Tibial artery (tissue), 4 donors: ENCODE results near the gene IFT81.

Experiments
- DNase-seq, 2 donors: peaks; one replicate each; pipeline ENCODE4 v3.0.0-alpha.2; 2019
- H3K27ac ChIP-seq, 2 donors: fragments of 200-600 bp; sonication (generic) in 1 of 2; 1 replicate in 1 of 2; 2 replicates in 1 of 2; pipeline ENCODE4 v1.5.1; 2018 to 2019; ENCODE audit warnings: mild to moderate bottlenecking in 1 of 2
- H3K27me3 ChIP-seq, 2 donors: fragments of 200-600 bp; sonication (generic) in 1 of 2; one replicate each; pipeline versions ENCODE4 v1.5.1 to v1.6.0; 2016 to 2019
- H3K36me3 ChIP-seq, 3 donors: fragments of 200-600 bp; sonication (generic) in 2 of 3; one replicate each; pipeline ENCODE4 v1.5.1; 2016 to 2019; ENCODE audit warnings: mild to moderate bottlenecking in 2 of 3
- H3K4me1 ChIP-seq, 4 donors: fragments of 200-600 bp; sonication (generic) in 2 of 4; 1 replicate in 3 of 4; 2 replicates in 1 of 4; pipeline ENCODE4 v1.5.1; 2016 to 2019
- H3K4me3 ChIP-seq, 2 donors: fragments of 200-600 bp; sonication (generic) in 1 of 2; 1 replicate in 1 of 2; 2 replicates in 1 of 2; pipeline ENCODE4 v1.5.1; 2018 to 2019; ENCODE audit warnings: mild to moderate bottlenecking in 2 of 2
- H3K9me3 ChIP-seq, 3 donors: fragments of 200-600 bp; sonication (generic) in 1 of 3; one replicate each; pipeline ENCODE4 v1.5.1; 2016 to 2019
- CTCF ChIP-seq, 2 experiments: fragments of 200-600 bp in 1 of 2; fragments of 450-650 bp in 1 of 2; IDR thresholded peaks; one replicate each; pipeline ENCODE4 v1.5.1; 2017 to 2019; ENCODE audit warnings: antibody characterized with exemption in 2 of 2, mild to moderate bottlenecking in 1 of 2, moderate library complexity in 1 of 2
- intact Hi-C: fragments of 100-400 bp; cut with DNase I; formaldehyde crosslinking; loops from one replicate; pipeline ENCODE4 v1.15.0; 2023; ENCODE audit warnings: low total_unique reads

Gene IFT81

GRCh38 chr12:110245369-110245772 is 121.2 kb downstream of the IFT81 start:
- Histone ChIP-seq H3K4me3 (no peak overlapping the region), H3K27me3 (no peaks in the 10 kb centered on the region), H3K36me3 (no peaks in the 10 kb centered on the region), H3K27ac (peak overlapping the region; percentile 83 to 91), H3K9me3 (no peaks in the 10 kb centered on the region), H3K4me1 (peaks cover 0 to 49% (median 40%) of the 10 kb centered on the region in 4 donors)
- DNase-seq = no peak
- intact Hi-C loops = no loop called here
- no peak for TF ChIP-seq CTCF (IDR thresholded peaks at IDR 0.05)

DNA sequence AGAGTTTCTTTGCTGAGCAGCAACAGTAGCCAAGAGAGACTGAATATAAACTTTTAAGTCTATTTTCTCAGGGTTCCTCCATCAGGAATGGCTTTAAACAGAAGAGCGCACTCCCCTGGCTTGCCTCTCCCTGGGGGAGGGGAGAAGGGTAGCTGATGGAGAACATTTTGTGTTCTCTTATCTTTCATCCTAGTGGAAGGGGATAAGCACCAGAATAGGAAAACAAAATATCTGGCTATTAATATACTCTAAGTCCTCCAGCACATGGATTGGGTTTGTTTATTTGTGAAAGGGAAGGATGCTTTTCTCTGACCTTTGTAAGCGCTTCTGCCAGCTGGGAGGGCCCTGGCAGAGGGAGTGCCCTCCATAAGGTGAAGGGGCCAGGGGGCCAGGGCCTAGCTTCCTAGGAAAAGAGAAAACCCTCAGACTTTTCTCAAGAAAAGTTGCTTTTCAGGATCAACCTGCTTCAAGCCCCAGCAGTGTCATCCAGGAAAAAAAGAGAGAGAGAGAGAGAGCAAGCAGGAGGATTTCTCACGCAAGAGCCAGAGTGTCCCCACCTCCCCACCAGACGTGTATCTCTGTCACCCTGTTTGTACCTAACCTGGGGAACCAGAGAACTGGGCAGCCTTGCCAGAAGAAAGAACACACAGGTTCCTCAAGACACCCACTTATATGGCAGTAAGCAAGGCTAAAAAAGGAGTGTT is 122.6 kb downstream of the IFT81 start:
- H3K4me3 ChIP-seq = no peak overlapping the region
- DNase-seq = no peak
- no peak for TF ChIP-seq CTCF (IDR thresholded peaks at IDR 0.05)
- no peaks in the 10 kb centered on the region for H3K36me3 ChIP-seq
- intact Hi-C loops = no loop called here
- H3K27ac ChIP-seq = peak overlapping the region; percentile 83 to 91
- peaks cover 0 to 63% (median 43%) of the 10 kb centered on the region in 4 donors for H3K4me1 ChIP-seq
- H3K27me3 ChIP-seq = no peaks in the 10 kb centered on the region
- H3K9me3 ChIP-seq = no peaks in the 10 kb centered on the region

- TF ChIP-seq CTCF (IDR thresholded peaks at IDR 0.05) = no peak
- Histone ChIP-seq H3K9me3 (no peaks in the 10 kb centered on the region), H3K4me3 (no peak overlapping the region), H3K27ac (peak overlapping the region; percentile 83 to 91), H3K4me1 (peaks cover 0 to 70% (median 44%) of the 10 kb centered on the region in 4 donors), H3K27me3 (no peaks in the 10 kb centered on the region), H3K36me3 (no peaks in the 10 kb centered on the region)
- intact Hi-C loops = no loop called here
- DNase-seq = peak in 1 of 2 donors; percentile 74
These were observed 123.4 kb downstream of the IFT81 start for GRCh38 chr12:110247340-110248095.

DNA sequence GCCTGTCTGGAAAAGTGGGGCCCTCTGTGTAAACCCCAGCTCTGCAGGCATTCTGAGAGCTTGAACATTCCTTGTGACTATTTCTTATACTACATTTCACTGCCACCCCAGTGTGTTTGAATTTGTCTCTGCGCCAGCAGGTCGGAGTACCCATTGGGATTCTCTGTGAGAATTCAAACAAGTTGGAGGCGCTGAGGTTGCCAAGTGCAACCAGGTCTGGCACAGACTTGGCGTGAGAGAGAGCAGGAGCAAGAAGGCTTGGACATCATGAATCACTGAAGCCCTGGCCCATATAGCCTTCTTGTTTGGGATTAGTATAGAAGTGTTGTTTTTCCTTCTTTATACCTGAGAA is 123.9 kb downstream of the IFT81 start:
- intact Hi-C loops = no loop called here
- Histone ChIP-seq H3K27ac (peak overlapping the region; percentile 83 to 91), H3K36me3 (no peaks in the 10 kb centered on the region), H3K4me3 (no peak overlapping the region), H3K27me3 (no peaks in the 10 kb centered on the region), H3K9me3 (no peaks in the 10 kb centered on the region), H3K4me1 (peaks cover 0 to 76% (median 46%) of the 10 kb centered on the region in 4 donors)
- TF ChIP-seq CTCF (IDR thresholded peaks at IDR 0.05) = no peak
- DNase-seq = no peak

DNA sequence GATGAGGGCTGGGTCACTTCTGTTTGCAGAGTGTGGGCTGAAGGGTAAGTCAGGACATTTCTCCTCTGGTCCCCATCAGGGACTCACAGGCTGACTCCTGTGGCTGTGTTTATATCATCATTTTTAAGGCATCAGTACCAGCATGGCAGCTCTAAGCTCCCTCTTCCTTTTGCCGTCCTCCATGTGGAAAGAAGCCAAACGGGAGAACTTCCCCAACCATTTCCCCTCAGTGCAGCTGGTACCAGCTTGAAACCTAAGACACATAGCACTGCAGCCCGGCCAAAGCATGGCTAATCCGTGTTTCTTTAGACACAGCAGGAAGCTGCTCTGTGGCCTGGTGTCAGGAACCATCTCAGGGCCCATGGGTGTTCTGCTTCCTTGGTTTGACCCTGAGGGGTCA is 124.9 kb downstream of the IFT81 start:
- peak in 1 of 2 donors; percentile 33 for DNase-seq
- H3K4me1 ChIP-seq = peaks cover 0 to 86% (median 51%) of the 10 kb centered on the region in 4 donors
- H3K27me3 ChIP-seq = no peaks in the 10 kb centered on the region
- H3K4me3 ChIP-seq = no peak overlapping the region
- H3K36me3 ChIP-seq = no peaks in the 10 kb centered on the region
- intact Hi-C loops = no loop called here
- no peaks in the 10 kb centered on the region for H3K9me3 ChIP-seq
- H3K27ac ChIP-seq = peak overlapping the region; percentile 83 to 91
- TF ChIP-seq CTCF (IDR thresholded peaks at IDR 0.05) = no peak
